HG02885 (cell line): ENCODE data around the gene CHRNA10.
"Not testable (repeated sequence)": the region's sequence is repeated elsewhere in the genome, so short reads cannot be mapped to it uniquely, and the experiment has no call there.

Experiments
- ATAC-seq: cut with Tn5 transposase; IDR thresholded peaks from one replicate; pipeline ENCODE4 v1.9.1; 2021; ENCODE audit warnings: mild to moderate bottlenecking; ENCODE audit not compliant: unreplicated experiment, poor library complexity

CHRNA10 gene

GRCh38 chr11:3666023-3666530, 5.1 kb downstream of the CHRNA10 start:
- ATAC-seq, result no peak

DNA sequence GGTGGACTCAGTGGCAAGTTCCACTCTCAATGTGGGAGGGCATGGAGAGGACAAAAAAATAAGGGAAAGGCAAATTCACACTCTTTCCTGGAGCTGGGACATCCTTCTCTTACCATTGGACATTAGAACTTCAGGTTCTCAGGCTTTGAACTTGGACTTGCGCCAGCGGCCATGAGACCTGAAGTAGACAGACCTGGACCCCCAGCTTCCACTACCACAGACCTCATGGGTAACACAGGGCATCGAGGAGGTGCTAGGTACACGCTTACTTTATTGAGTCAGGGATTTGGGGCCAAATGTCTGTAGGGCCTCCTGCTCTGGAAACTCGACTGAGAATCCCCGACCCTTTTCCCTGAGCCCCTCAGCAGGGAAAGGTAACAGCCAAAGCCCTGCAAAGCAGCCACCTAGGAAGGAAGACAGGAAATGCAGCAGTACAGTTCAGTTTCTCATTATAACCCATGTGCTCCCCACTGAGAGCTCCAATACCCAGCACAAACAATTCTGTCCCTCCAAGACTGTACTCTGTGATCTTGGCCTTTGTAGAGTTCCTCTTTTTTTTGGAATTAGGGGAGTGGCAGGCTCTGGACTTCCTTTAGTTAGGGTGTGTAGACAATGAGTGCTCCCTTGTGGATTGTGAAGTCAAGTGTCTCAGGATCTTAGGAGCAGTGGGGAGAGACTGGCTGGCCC, 5.7 kb downstream of the CHRNA10 start:
- no peak for ATAC-seq

DNA sequence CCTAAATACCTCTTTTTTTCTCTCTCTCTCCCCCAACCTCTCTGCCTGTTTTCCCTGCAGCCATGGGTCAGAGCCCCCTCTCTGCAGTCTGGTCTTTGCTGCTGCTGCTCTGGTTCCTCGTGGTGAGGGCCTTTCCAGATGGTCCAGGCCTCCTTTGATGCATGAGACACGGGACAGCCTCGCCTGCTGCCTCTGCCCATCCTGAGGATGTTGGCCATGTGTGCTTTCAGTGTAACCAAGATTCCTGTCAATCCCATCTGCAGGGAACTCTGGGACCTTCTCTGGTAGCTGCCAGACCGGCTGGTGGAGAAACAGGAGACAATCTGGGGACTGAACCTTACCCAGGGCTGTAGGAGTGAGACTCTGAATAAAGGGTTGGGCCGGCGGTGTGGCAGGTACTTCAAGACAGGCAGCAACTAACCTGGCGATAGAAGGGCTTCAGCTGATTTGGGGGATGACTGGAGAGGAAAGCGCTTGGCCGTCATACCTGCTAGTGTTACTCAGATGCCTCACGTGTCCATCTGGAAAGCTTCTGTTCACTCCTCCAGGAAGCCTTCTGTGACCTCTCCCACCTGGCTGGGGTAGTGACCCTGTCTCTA, 7.1 kb downstream of the CHRNA10 start:
- no peak for ATAC-seq

DNA sequence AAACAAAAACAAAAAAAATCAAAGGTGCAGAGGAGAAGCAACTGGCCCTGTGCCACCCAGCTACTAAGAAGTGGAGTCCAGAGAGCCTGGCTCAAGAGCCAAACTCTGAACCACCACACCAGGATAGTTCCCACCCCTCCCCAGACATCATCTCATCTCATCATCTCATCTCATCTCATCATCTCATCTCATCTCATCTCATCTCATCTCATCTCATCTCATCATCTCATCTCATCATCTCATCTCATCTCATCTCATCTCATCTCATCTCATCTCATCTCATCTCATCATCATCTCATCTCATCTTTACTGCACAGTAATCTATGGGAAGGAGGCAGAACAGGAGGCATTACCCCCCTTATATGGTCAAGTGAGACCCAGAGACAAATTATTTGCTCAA, 8.3 kb downstream of the CHRNA10 start:
- no peak for ATAC-seq

DNA sequence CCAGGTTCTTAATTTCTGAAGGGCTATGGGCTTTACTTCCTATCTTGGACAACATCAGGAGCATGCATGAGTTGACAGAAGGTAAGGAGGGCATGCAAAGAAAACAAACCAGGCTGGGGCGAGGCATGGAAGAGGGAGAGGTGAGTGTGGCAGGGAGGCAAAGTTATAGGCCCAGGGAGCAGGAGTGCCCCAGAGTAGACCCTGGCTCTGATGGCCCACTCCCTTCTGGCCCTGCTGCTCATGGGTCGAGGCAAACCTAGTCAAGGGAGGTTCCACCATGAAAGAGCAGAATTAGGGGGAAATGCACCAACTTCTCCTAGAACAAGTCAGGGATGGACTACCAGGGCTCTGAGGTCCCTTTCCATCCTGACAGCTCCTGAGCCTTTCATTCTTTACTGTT, 10.2 kb downstream of the CHRNA10 start:
- ATAC-seq, result no peak

DNA sequence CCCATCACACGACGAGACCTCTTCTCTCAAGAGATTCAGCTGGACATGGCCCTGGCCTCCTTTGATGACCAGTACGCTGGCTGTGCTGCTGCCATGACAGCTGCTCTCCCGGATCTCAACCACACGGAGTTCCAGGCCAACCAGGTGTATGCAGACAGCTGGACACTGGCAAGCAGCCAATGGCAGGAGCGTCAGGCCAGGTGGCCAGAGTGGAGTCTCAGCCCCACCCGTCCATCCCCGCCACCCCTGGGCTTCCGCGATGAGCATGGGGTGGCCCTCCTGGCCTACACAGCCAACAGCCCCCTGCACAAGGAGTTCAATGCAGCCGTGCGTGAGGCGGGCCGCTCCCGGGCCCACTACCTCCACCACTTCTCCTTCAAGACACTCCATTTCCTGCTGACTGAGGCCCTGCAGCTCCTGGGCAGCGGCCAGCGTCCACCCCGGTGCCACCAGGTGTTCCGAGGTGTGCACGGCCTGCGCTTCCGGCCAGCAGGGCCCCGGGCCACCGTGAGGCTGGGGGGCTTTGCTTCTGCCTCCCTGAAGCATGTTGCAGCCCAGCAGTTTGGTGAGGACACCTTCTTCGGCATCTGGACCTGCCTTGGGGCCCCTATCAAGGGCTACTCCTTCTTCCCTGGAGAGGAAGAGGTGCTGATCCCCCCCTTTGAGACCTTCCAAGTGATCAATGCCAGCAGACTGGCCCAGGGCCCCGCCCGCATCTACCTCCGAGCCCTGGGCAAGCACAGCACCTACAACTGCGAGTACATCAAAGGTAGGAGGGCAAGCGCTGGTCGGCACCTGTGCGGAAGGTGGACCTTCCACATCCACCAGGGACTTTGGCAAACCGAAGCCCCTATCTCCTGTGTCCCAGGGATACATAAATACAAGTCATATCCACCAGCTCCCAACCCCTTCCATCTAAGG, 11.3 kb downstream of the CHRNA10 start:
- ATAC-seq, result no peak

DNA sequence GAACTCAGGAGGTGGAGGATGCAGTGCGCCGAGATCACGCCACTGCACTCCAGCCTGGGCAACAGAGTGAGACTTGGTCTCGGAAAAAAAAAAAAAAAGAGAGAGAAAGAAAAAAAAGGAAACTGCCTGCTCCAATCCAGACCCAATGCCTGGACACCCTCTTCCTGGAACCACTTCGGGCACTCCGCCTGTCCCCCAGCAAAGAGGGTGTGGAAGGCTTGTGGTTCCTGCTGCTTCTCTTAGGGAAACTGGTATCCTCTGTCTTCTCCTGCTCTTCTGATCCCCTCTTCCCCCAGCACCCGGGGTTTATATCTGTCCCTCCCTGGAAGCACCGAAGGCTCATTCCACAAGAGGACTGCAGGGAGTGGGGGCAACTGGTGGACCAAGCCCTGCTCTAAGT, 12.9 kb downstream of the CHRNA10 start:
- no peak for ATAC-seq

DNA sequence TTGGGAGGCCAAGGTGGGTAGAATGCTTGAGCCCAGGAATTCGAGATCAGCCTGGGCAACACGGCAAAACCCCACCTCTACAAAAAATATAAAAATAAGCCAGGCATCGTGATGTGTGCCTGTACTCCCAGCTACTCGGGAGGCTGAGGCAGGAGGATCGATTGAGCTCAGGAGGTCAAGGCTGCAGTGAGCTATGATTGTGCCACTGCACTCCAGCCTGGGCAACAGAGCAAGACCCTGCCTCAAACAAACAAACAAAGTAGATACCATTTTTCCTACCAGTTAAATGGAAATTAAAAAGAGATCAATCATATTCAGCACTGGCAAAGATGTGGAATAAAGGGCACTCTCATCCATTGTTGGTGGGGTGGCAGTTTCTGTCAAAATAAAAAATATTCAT, 13.9 kb downstream of the CHRNA10 start:
- ATAC-seq, result not testable (repeated sequence)

DNA sequence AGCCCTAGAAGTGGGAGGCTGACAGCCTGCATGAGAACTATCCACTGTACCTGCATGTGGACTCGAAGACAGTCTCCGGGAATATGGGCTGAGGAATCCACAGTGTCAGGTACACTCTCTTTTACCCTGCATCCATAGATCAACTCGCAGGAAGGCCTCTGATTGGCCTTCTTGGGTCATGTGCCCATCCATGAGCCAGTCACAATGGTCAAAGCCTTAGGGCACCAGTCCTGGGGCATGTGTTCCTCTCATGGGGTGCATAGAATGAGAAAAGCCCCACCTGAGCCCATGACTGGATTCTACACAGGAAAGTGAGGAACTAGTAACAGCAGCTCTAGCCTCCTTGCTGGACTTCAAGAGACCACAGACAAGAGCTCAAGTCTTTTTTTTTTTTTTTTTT, 15.6 kb downstream of the CHRNA10 start:
- ATAC-seq, result no peak

- not testable (repeated sequence) for ATAC-seq
Observed at GRCh38 chr11:3652514-3652913, 18.7 kb downstream of the CHRNA10 start.

DNA sequence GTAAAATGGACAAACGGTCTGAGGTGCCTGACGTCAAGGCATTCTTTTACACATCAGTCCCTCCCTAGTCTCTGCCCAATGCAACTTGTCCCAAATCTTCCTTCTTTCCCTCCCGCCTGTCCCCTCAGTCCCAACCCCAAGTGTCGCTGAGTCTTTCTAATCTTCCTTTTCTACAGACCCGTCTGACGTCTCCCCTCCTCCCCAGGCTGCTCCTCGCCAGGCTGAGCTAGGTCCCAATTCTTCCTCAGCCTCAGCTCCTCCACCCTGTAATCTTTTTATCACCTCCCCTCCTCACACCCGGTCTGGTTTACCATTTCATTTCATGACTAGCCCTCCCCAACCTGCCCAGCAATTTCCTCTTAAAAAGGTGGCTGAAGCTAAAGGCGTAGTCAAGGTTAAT, 21.8 kb downstream of the CHRNA10 start:
- ATAC-seq, result not testable (repeated sequence)

GRCh38 chr11:3648843-3649242, 22.3 kb downstream of the CHRNA10 start:
- not testable (repeated sequence) for ATAC-seq

- no peak for ATAC-seq
Observed at GRCh38 chr11:3645552-3645951, 25.6 kb downstream of the CHRNA10 start.

GRCh38 chr11:3644817-3645235, 26.4 kb downstream of the CHRNA10 start, which contains the start of gene ART1:
Gene ART1, plus strand, starts transcription at chr11:3645128. Its CDS starts 14,086 bp downstream, at chr11:3659214.
- no peak for ATAC-seq

GRCh38 chr11:3643102-3643546, 28.1 kb downstream of the CHRNA10 start:
- not testable (repeated sequence) for ATAC-seq

- ATAC-seq, result peak; percentile 90
Observed at GRCh38 chr11:3642071-3642951, 28.9 kb downstream of the CHRNA10 start.

DNA sequence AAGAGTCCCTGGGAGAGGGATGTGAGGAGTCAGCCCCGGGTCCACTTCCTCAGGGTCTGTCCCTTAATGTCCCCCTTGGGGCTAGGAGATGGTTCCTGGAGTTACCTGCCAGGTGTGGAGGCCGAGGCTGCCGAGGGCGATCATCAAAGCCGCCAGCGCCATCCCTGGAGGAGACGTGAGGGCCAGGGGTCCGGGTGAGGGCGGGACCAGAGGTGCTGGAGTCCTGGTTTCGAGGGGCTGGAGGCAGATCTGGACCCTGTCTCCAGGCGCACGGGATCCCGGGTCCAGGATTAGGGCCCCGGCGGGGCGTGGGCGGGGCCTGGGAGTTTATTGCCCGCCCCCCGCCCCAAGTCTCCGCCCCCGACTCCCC, 29.5 kb downstream of the CHRNA10 start, which contains the start of gene ART5:
TSS of gene ART5 (minus strand) at position 292 of the 370 bp plus-strand sequence. CDS start at position 162, 130 bp downstream.
- no peak for ATAC-seq

DNA sequence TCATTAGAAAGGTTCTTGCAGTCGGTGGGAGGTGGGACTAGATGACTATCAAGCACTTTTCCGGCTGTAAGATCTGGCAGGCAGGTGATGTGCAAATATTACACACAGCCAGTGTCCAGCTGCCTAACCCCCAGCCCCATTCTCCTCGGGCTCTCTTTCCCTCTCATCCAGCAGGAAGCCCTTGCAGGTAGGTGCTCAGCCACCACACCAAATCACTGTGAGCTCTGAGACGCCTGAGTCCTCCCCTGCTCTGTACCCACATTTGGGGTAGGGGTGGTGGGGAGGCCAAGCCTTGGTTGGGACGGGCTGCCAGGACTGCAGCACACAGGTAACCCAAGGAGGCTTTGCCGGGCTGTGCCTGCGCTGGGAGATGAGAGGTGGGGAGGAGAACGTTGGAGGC, 30.0 kb downstream of the CHRNA10 start:
- ATAC-seq, result no peak

DNA sequence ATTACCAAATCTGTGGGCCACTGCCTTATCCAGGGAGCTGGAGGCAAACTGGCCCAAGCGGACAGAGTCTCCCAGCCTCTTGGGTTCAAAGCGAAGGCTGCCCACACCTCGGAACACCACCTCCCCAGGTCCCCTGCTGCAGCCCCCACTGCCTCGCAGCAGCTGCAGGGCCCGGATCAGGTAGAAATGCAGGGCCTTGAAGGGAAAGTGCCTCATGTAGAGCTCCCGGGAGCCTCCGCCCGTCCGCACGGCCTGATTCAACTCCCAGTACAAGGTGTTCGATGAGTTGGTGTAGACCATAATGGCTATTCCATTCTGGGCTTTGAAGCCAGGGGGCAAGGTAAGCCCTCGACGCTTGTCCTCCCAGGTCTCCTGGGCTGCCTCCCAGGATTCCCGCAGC, 31.3 kb downstream of the CHRNA10 start:
- ATAC-seq, result no peak

- no peak for ATAC-seq
Observed at GRCh38 chr11:3638513-3638912, 32.7 kb downstream of the CHRNA10 start.
